Suprapubic skin (tissue), 4 donors: ENCODE measurements around the gene MMP28. TPM values are rescaled to one million over a fixed set of nuclear protein-coding genes. Genes with fewer than 3 reads are reported as not detected.
"Not testable (repeated sequence)": the region's sequence is repeated elsewhere in the genome, so short reads cannot be mapped to it uniquely, and the experiment has no call there.

Source experiments
- DNase-seq, 2 donors: peaks; one replicate each; pipeline ENCODE4 v3.0.0-alpha.2; 2019; ENCODE audit warnings: low spot score in 2 of 2
- H3K27ac ChIP-seq: fragments of 200-600 bp; sonication (generic); one replicate; pipeline ENCODE4 v1.5.1; 2019
- H3K27me3 ChIP-seq: fragments of 200-600 bp; sonication (generic); one replicate; pipeline ENCODE4 v1.5.1; 2019
- H3K36me3 ChIP-seq: fragments of 200-600 bp; sonication (generic); one replicate; pipeline ENCODE4 v1.5.1; 2019
- H3K4me1 ChIP-seq: fragments of 200-600 bp; sonication (generic); one replicate; pipeline ENCODE4 v1.5.1; 2019
- H3K4me3 ChIP-seq: fragments of 200-600 bp; sonication (generic); one replicate; pipeline ENCODE4 v1.5.1; 2019; ENCODE audit warnings: mild to moderate bottlenecking
- H3K9me3 ChIP-seq: fragments of 200-600 bp; sonication (generic); one replicate; pipeline ENCODE4 v1.5.1; 2019
- CTCF ChIP-seq, 2 donors: fragments of 200-600 bp in 1 of 2; fragments of 450-650 bp in 1 of 2; sonication (generic) in 1 of 2; IDR thresholded peaks; one replicate each; pipeline ENCODE4 v1.5.1; 2016 to 2019; ENCODE audit warnings: antibody characterized with exemption in 2 of 2, mild to moderate bottlenecking in 1 of 2, moderate library complexity in 1 of 2
- EP300 ChIP-seq: sonication (generic); formaldehyde crosslinking; IDR thresholded peaks from one replicate; pipeline ENCODE4 v1.6.1; 2017; ENCODE audit warnings: antibody characterized with exemption
- POLR2A ChIP-seq, 2 donors: fragments of 450-650 bp; IDR thresholded peaks; one replicate each; pipeline ENCODE4 v1.6.1; 2017; ENCODE audit warnings: antibody characterized with exemption in 2 of 2, mild to moderate bottlenecking in 2 of 2, moderate library complexity in 2 of 2
- POLR2AphosphoS5 ChIP-seq, 3 donors: sonication (generic); formaldehyde crosslinking; IDR thresholded peaks; one replicate each; pipeline ENCODE4 v1.6.1; 2017; ENCODE audit warnings: antibody characterized with exemption in 3 of 3
- WGBS: methylation state at CpG from one replicate; pipeline ENCODE4 v1.1.5; 2018; 5-methylcytosine and 5-hydroxymethylcytosine counted together
- total RNA-seq, 4 donors: library from RNA; depleted of rRNA; stranded (reverse); fragments of >200 nt; gene quantifications; one replicate each; pipeline ENCODE4 v1.1.0, GENCODE V29; 2016

MMP28 gene
- total RNA-seq, 4 donors from 2014 or later, result 76.4 to 109 (median 91.0) TPM

- H3K4me1 ChIP-seq, result peaks cover 38% of the 10 kb centered on the region
- WGBS, result 66% methylated on average over 7 of the region's 16 CpGs
- peaks cover 27% of the 10 kb centered on the region for H3K27me3 ChIP-seq
- no peaks in the 10 kb centered on the region for H3K9me3 ChIP-seq
- no peak for DNase-seq
- no peaks in the 10 kb centered on the region for H3K36me3 ChIP-seq
- H3K4me3 ChIP-seq, result no peak overlapping the region
- H3K27ac ChIP-seq, result no peak overlapping the region
- no peak for TF ChIP-seq CTCF (IDR thresholded peaks at IDR 0.05)
Observed at GRCh38 chr17:35752471-35752870, 43.0 kb downstream of the MMP28 start.

- H3K36me3 ChIP-seq, H3K4me3 ChIP-seq, H3K27ac ChIP-seq, DNase-seq, H3K9me3 ChIP-seq: not testable (repeated sequence)
- 80% methylated on average over 4 of the region's 4 CpGs for WGBS
- peaks cover 40% of the 10 kb centered on the region for H3K4me1 ChIP-seq
- H3K27me3 ChIP-seq, result peaks cover 27% of the 10 kb centered on the region
Observed at GRCh38 chr17:35751541-35751940, 43.9 kb downstream of the MMP28 start.

- TF ChIP-seq EP300, result no peak
- no peak for TF ChIP-seq POLR2AphosphoS5 (IDR thresholded peaks at IDR 0.05)
- no peak for TF ChIP-seq CTCF (IDR thresholded peaks at IDR 0.05)
- TF ChIP-seq POLR2A (IDR thresholded peaks at IDR 0.05), result no peak
- peaks cover 27% of the 10 kb centered on the region for H3K27me3 ChIP-seq
- no peak for DNase-seq
- no peak overlapping the region for H3K27ac ChIP-seq
- no peaks in the 10 kb centered on the region for H3K36me3 ChIP-seq
- H3K4me3 ChIP-seq, result no peak overlapping the region
- no peaks in the 10 kb centered on the region for H3K9me3 ChIP-seq
- 73% methylated on average over 10 of the region's 10 CpGs for WGBS
- H3K4me1 ChIP-seq, result peaks cover 40% of the 10 kb centered on the region
Observed at GRCh38 chr17:35750526-35751395, 44.7 kb downstream of the MMP28 start.

GRCh38 chr17:35749560-35750412, 45.7 kb downstream of the MMP28 start:
- H3K27ac ChIP-seq, result no peak overlapping the region
- TF ChIP-seq POLR2A (IDR thresholded peaks at IDR 0.05), result no peak
- no peak for TF ChIP-seq POLR2AphosphoS5 (IDR thresholded peaks at IDR 0.05)
- TF ChIP-seq CTCF (IDR thresholded peaks at IDR 0.05), result no peak
- TF ChIP-seq EP300, result no peak
- peaks cover 27% of the 10 kb centered on the region for H3K27me3 ChIP-seq
- H3K36me3 ChIP-seq, result no peaks in the 10 kb centered on the region
- no peak overlapping the region for H3K4me3 ChIP-seq
- 14% methylated on average over 13 of the region's 35 CpGs for WGBS
- H3K9me3 ChIP-seq, result no peaks in the 10 kb centered on the region
- H3K4me1 ChIP-seq, result peaks cover 40% of the 10 kb centered on the region
- no peak for DNase-seq

- Histone ChIP-seq H3K36me3 (no peaks in the 10 kb centered on the region), H3K9me3 (no peaks in the 10 kb centered on the region), H3K4me1 (peaks cover 40% of the 10 kb centered on the region), H3K4me3 (no peak overlapping the region), H3K27ac (no peak overlapping the region), H3K27me3 (peaks cover 30% of the 10 kb centered on the region)
- 66% methylated on average over 4 of the region's 6 CpGs for WGBS
- DNase-seq, result no peak
- TF ChIP-seq EP300, result no peak
- no peak for TF ChIP-seq CTCF (IDR thresholded peaks at IDR 0.05)
- TF ChIP-seq POLR2A (IDR thresholded peaks at IDR 0.05), result no peak
- TF ChIP-seq POLR2AphosphoS5 (IDR thresholded peaks at IDR 0.05), result no peak
Observed at GRCh38 chr17:35748979-35749378, 46.5 kb downstream of the MMP28 start.
